Measurements from ENCODE around the gene ENPP6.

ENPP6 gene

DNA sequence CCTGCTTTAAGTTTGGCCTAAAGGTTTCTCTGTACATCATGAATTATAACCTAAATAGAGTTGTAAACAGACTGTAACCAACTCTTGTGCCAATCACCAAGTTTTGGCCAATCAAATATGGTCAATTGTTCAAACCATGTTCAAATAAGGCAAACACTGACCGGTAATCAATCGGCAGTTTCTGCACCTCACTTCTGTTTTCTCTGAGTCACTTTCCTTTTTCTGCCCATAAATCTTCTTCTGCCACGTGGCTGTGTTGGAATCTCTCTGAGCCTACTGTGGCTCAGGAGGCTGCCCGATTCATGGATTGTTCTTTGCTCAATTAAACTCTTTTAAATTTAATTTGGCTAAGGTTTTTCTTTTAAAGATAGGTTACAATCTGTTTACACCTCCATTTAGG is 16.5 kb upstream of the ENPP6 start:
- no peaks in the 10 kb centered on the region for H3K27me3 ChIP-seq (replicated peaks; ENCODE audit: insufficient read depth, low read length)
- H3K9ac ChIP-seq (ENCODE audit: low read length), result no peak overlapping the region
- no peaks in the 10 kb centered on the region for H4K20me1 ChIP-seq (ENCODE audit: insufficient read depth, low read length)
- no peak overlapping the region for H3K4me3 ChIP-seq (ENCODE audit: low read length)
- no peak overlapping the region for H3K27ac ChIP-seq (ENCODE audit: low read length)
- no peaks in the 10 kb centered on the region for H3K4me1 ChIP-seq (ENCODE audit: low read length)
- H3K36me3 ChIP-seq (replicated peaks; ENCODE audit: insufficient read depth, low read length), result no peaks in the 10 kb centered on the region
- no peak for DNase-seq
- TF ChIP-seq EZH2 (optimal IDR thresholded peaks at IDR 0.05; ENCODE audit: low read depth, low read length) (no peak), EZH2phosphoT487 (IDR thresholded peaks at IDR 0.05; ENCODE audit: low read length) (no peak)
- TF ChIP-seq, protein P1, sequence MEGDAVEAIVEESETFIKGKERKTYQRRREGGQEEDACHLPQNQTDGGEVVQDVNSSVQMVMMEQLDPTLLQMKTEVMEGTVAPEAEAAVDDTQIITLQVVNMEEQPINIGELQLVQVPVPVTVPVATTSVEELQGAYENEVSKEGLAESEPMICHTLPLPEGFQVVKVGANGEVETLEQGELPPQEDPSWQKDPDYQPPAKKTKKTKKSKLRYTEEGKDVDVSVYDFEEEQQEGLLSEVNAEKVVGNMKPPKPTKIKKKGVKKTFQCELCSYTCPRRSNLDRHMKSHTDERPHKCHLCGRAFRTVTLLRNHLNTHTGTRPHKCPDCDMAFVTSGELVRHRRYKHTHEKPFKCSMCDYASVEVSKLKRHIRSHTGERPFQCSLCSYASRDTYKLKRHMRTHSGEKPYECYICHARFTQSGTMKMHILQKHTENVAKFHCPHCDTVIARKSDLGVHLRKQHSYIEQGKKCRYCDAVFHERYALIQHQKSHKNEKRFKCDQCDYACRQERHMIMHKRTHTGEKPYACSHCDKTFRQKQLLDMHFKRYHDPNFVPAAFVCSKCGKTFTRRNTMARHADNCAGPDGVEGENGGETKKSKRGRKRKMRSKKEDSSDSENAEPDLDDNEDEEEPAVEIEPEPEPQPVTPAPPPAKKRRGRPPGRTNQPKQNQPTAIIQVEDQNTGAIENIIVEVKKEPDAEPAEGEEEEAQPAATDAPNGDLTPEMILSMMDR (IDR thresholded peaks at IDR 0.05; ENCODE audit: low read length), result no peak
- H3K9me2 ChIP-seq (replicated peaks; ENCODE audit: insufficient read depth, low read length), result no peaks in the 10 kb centered on the region
- no peak overlapping the region for H2AFZ ChIP-seq (ENCODE audit: low read length)
- no peaks in the 10 kb centered on the region for H3K79me2 ChIP-seq (ENCODE audit: low read length)
- no peak overlapping the region for H3K4me2 ChIP-seq (ENCODE audit: low read depth, low read length)
- H3K9me3 ChIP-seq (replicated peaks; ENCODE audit: insufficient read depth, low read length), result no peaks in the 10 kb centered on the region
- H3F3A ChIP-seq (ENCODE audit: insufficient read depth, low read length), result no peaks in the 10 kb centered on the region

DNA sequence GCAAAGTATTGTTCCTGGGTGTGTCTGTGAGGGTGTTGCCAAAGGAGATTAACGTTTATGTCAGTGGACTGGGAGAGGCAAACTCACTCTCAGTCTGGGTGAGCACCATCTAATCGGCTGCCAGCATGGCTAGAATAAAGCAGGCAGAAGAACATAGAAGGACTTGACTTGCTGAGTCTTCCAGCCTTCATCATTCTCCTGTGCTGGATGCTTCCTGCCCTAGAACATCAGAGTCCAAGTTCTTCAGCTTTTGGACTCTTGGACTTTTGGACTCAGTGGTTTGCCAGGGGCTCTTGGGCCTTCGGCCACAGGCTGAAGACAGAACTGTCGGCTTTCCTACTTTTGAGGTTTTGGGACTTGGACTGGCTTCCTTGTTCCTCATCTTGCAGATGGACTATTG is 15.3 kb upstream of the ENPP6 start:
- no peaks in the 10 kb centered on the region for H3K36me3 ChIP-seq (replicated peaks; ENCODE audit: insufficient read depth, low read length)
- H3K4me2 ChIP-seq (ENCODE audit: low read depth, low read length), result no peak overlapping the region
- no peaks in the 10 kb centered on the region for H3K79me2 ChIP-seq (ENCODE audit: low read length)
- TF ChIP-seq, protein P1 (IDR thresholded peaks at IDR 0.05; ENCODE audit: low read length), result no peak
- no peak for TF ChIP-seq EZH2phosphoT487 (IDR thresholded peaks at IDR 0.05; ENCODE audit: low read length)
- H3K27ac ChIP-seq (ENCODE audit: low read length), result no peak overlapping the region
- H3K27me3 ChIP-seq (replicated peaks; ENCODE audit: insufficient read depth, low read length), result no peaks in the 10 kb centered on the region
- no peaks in the 10 kb centered on the region for H3K9me2 ChIP-seq (replicated peaks; ENCODE audit: insufficient read depth, low read length)
- H4K20me1 ChIP-seq (ENCODE audit: insufficient read depth, low read length), result no peaks in the 10 kb centered on the region
- H3K9me3 ChIP-seq (replicated peaks; ENCODE audit: insufficient read depth, low read length), result no peaks in the 10 kb centered on the region
- no peak overlapping the region for H3K9ac ChIP-seq (ENCODE audit: low read length)
- no peak overlapping the region for H3K4me3 ChIP-seq (ENCODE audit: low read length)
- no peak overlapping the region for H2AFZ ChIP-seq (ENCODE audit: low read length)
- H3K4me1 ChIP-seq (ENCODE audit: low read length), result no peaks in the 10 kb centered on the region
- no peaks in the 10 kb centered on the region for H3F3A ChIP-seq (ENCODE audit: insufficient read depth, low read length)
- DNase-seq, result no peak

DNA sequence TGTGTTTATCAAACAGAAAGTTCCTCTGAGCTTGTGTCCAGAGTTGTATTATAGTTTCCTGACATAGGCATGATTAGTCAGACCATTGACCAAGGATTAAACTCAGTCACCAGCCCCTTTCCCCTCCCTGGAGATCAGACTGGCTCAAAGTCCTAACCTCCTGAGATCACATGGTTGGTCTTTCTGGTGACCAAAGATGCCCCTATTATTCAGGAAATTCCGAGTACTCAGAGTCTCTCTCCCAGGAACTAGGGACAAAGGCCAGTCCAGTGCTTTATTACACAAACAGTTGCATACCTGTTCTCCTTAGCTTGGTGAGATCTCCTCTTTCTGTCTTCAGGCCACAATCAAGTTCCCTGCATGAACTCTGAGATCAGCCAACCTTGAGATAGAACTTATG is 14.5 kb upstream of the ENPP6 start:
- H3K9ac ChIP-seq (ENCODE audit: low read length), result no peak overlapping the region
- no peak overlapping the region for H3K4me3 ChIP-seq (ENCODE audit: low read length)
- H3K27me3 ChIP-seq (replicated peaks; ENCODE audit: insufficient read depth, low read length), result no peaks in the 10 kb centered on the region
- no peak for DNase-seq
- no peak overlapping the region for H3K27ac ChIP-seq (ENCODE audit: low read length)
- no peak overlapping the region for H2AFZ ChIP-seq (ENCODE audit: low read length)
- no peak overlapping the region for H3K4me2 ChIP-seq (ENCODE audit: low read depth, low read length)
- no peaks in the 10 kb centered on the region for H3F3A ChIP-seq (ENCODE audit: insufficient read depth, low read length)
- no peaks in the 10 kb centered on the region for H3K9me3 ChIP-seq (replicated peaks; ENCODE audit: insufficient read depth, low read length)
- no peaks in the 10 kb centered on the region for H3K4me1 ChIP-seq (ENCODE audit: low read length)
- no peaks in the 10 kb centered on the region for H3K36me3 ChIP-seq (replicated peaks; ENCODE audit: insufficient read depth, low read length)
- H3K9me2 ChIP-seq (replicated peaks; ENCODE audit: insufficient read depth, low read length), result no peaks in the 10 kb centered on the region
- H3K79me2 ChIP-seq (ENCODE audit: low read length), result no peaks in the 10 kb centered on the region
- no peaks in the 10 kb centered on the region for H4K20me1 ChIP-seq (ENCODE audit: insufficient read depth, low read length)
- no peak for TF ChIP-seq EZH2 (optimal IDR thresholded peaks at IDR 0.05; ENCODE audit: low read depth, low read length)
- TF ChIP-seq, protein P1 (IDR thresholded peaks at IDR 0.05; ENCODE audit: low read length), result no peak
- no peak for TF ChIP-seq EZH2phosphoT487 (IDR thresholded peaks at IDR 0.05; ENCODE audit: low read length)
